NCI-H2227 (cell line): ENCODE measurements around the gene BCL2L13.

Source experiments
- DNase-seq: peaks from one replicate; lab custom pipeline; 2025; ENCODE audit not compliant: unreplicated experiment; lab: John Stamatoyannopoulos, UW

The BCL2L13 gene

GRCh38 chr22:17726006-17726927 lies 87.7 kb downstream of the BCL2L13 start:
- DNase-seq, result no peak

GRCh38 chr22:17726928-17727897 lies 88.7 kb downstream of the BCL2L13 start:
- DNase-seq, result no peak

GRCh38 chr22:17728786-17729185 lies 90.2 kb downstream of the BCL2L13 start:
- no peak for DNase-seq

DNA sequence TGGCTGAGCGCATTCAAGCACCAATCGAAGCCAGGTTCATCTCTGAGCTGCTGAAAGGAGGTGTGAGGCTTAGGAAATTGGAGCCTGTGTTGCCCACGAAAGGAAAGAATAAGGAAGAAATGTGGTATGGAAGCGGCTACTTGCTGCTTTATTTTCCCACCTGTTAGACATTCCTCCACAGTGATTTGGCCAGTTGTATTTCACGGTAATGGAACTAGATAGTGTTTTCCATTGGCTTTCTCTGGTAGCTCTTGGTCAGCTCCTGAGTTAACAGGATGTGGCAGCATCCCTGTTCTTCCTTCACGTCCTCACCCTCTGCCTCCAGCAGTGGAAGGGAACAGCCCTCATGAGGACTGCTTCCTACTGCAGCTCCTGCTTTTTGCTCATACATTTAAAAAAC lies 91.0 kb downstream of the BCL2L13 start:
- no peak for DNase-seq

DNA sequence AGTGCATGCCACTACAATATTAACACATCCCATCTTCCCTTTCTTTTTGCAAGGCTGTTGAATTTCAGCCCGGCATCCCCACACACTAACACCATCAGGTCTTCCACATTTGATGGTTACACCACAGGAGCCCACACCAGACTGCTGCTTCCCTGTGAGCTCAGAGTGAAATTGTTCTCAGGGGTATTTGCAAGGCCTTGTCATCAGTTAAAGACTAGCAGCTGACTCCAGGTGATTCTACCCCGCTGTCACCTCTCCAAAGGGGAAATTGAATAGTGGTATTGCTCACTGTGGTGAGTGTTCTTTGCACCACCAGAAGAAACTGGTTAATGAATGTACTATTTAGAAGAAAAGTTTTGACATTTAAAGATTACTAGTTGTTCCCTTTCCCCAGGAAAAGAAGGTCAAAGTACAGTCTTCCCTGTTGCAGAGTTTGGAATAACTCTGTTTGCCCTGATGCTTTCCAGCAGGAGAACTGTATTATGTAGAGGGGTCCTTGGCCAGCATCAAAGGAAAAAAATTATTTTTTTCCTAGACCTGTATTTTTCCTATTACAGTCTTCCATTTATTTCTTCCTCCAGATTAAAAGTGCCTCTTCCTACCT lies 93.8 kb downstream of the BCL2L13 start:
- peak; percentile 22 for DNase-seq

DNA sequence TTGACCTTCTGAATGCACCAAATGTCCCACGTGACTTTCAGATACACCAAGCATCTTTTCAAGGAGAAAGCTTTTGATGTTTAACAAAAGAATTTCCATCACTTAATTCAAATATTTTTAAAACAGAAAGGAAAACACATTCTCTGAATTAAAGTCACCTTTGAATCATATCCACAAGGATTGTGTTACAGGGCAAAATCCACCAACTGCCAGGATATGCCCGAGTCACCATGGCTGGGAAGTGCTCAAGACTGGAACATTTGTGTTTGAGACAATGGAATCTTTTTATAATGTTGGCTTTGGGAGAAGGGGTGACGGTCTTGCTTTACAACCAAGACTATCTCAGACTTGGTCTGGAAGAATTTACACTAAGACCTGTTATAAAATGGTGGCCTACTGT lies 94.9 kb downstream of the BCL2L13 start:
- no peak for DNase-seq

DNA sequence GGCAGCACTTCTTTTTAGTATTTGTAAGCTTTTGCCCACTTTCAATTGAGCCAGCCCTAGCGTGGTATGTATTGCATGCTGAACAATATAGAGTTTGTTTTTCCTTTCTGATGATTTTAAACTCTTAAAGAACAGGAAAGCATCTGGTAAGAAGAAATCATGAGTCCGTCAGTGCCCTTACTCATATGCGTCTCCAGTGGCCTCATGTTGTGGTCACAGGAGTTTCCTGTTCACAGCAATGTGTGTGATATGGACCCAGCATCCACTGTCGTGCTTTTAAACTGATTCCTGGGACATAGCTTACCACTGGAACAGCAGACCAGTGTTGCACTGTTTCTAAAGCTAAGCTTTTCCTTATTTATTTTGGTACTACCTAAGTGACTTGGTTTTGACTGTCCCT lies 95.6 kb downstream of the BCL2L13 start:
- no peak for DNase-seq

- DNase-seq, result no peak
Measured at GRCh38 chr22:17738386-17739128, 100.0 kb downstream of the BCL2L13 start.

DNA sequence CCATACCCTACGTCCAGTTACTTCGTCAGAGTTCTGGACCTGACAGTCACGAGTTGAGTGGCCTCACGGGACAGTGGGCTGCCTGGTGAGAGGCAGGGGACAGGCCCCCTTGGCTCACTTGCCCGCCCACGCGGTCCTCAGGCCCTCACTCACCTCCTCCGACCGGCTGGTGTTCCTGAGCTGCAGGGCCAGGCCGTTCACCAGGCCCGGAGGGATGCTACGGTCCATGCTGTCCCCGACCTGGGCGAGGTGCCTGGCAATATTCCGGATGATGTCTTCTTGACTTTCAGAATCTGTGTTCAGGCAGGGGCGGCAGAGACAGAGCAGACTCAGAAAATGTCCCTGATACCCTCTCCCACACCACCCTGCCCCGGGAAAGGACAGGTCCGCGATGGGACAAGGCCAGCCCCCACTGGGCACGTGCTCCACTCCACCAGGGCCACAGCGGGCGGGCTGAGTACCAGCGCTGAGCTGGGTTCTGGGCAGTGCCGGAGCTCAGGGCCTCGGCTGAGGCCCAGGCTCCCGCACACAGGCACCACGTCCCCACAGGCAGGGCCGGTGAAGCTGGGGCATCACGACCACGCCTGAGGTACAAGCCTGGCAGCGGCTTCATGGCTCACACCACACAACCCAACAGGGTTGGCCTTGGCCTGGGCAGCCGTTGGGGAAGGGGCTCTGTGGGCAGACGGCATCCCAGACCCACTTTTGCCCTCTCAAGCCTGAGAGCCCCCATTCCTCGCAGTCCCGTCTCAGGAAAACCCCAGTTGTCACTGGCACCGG lies 100.8 kb downstream of the BCL2L13 start:
- no peak for DNase-seq

- no peak for DNase-seq
Measured at GRCh38 chr22:17741866-17742526, 103.4 kb downstream of the BCL2L13 start.

GRCh38 chr22:17742527-17742902 lies 104.0 kb downstream of the BCL2L13 start:
- DNase-seq, result peak; percentile 87

DNA sequence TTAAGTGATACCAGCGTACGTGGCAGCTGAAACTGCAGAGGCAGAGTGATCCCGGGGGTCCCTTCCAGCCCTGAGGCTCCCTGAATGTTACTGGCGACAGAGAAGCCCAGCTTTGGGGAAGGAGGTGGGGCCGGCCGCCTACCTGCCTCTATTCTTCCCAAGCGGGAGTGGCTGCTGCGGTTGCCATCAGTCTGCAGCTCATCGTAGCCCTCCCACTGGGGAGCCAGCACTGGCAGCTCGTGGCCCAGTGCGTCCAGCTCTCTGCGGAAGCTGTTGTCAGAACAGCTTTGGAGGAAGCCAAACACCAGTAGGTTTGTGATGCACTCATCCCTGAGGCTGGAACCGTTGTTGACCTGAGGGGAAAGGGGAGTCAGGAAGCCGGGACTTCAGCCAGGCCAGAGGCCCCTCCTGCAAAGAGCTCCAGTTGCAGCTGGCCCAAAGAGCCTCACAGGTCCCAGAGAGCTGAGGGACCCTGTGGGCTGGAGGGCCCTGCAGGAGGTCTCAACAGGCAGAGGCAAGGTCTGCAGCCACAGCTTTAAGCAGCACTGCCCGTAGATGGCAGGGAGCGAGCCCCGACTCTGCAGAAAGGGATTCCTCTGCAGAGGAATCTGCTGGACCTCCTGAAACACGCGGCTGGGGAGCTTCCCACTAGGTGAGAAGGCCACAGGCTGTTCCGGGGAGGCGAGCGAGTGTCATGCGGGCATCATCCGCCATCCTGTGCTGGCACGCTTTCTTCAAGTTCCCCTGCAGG lies 105.3 kb downstream of the BCL2L13 start:
- no peak for DNase-seq

DNA sequence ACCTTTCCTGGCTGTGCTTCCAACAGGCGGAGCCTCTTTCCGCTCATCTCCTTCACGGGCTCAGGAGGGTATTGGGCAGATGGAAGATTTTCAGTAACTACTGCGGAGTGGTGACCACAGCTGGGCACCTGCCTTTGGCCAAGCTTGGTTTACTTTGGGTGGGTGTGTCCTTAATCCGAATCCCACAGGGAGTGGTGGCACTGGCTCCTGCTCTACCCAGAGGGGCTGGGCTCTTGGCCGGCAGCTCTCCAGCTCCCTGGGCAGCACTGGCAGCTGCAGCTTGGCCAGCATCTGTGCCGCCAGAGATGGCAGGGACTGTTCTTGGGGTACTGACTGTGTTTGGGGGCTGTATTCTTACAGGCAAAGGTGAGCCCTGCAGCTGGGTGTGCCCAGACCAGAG lies 105.9 kb downstream of the BCL2L13 start:
- DNase-seq, result no peak

DNA sequence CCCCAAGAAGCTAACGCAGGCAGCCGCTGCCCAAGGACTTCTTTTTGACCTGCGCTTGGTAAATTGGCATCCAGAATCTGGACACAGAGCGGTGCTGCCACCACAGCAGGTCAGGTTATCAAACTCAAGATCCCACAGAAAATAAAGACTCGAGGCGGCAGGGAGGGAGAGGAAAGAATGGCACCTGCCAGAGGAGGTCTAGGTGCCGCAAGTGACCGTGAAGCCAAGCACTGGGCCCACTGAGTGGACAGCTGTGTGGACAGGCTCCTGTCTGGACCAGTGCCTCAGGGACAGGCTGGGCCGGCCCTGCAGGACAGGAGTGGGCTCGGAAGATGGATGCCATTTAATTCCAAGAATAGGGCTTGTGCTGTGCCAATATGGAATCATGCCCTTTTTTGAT lies 108.4 kb downstream of the BCL2L13 start:
- DNase-seq, result no peak

GRCh38 chr22:17748555-17749353 lies 110.2 kb downstream of the BCL2L13 start:
- DNase-seq, result no peak

DNA sequence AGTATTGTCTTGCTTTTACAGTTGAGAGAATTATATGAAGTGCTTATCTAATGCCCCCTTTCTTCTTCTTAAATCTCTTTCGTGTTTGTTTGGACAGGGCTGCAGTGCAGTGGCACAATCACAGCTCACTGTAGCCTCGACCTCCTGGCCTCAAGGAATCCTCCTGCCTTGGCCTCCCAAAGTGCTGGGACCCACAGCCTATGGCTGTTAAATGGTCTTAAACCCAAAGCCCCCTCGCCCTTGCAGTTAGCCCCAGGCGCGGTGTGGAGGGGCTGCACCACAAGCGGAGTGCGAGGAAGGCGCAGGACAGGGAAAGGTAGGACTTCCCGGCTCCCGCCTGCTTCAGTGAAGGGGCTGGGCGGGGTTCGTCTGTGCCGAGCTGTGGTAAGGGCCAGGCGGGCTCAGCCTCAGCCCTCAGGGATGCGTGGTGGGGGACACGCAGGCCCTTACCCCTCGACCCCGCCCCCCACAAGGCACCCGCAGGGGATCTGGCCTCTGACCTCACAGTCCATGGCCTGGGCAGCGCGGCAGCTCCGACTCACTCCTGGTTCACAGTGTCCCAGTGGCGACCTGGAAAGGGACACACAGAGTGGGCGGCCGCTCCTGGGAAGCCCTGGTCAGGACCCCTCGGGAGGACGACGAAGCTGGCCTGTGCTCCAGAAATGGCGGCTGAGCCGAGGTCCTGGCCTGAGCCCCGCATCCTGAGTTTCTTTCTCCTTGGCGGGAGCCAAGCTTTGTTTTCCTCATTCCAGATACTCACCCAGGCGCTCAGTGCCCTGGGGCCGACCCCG lies 111.2 kb downstream of the BCL2L13 start:
- DNase-seq, result no peak

DNA sequence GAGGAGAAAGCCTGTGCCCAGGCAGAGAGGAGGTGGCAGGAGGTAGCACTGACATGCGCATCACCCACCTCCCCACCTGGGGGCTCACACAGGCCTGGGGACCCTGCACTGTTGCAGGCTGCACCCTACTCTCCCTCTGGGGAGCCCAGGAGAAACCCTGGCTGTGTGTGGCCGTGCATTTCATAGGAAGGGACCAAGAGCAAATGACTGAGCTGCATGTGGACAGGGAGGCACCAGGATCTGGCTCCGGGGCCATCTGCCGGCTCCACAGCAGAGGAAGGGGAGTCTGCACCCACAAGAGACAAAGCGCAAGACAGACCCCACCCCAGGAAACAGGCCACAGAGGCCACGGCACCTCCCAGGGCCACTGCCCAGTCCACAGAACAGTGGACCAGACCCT lies 113.0 kb downstream of the BCL2L13 start:
- DNase-seq, result no peak
